HG03457 (cell line): ENCODE measurements around the gene SH3BGRL2.
"Not testable (repeated sequence)": the region's sequence is repeated elsewhere in the genome, so short reads cannot be mapped to it uniquely, and the experiment has no call there.

Source experiments
- ATAC-seq: cut with Tn5 transposase; IDR thresholded peaks from one replicate; pipeline ENCODE4 v1.9.1; 2021; ENCODE audit warnings: moderate number of reproducible peaks; ENCODE audit not compliant: unreplicated experiment

SH3BGRL2 gene

GRCh38 chr6:79735183-79735582, 104.1 kb downstream of the SH3BGRL2 start:
- ATAC-seq: no peak

DNA sequence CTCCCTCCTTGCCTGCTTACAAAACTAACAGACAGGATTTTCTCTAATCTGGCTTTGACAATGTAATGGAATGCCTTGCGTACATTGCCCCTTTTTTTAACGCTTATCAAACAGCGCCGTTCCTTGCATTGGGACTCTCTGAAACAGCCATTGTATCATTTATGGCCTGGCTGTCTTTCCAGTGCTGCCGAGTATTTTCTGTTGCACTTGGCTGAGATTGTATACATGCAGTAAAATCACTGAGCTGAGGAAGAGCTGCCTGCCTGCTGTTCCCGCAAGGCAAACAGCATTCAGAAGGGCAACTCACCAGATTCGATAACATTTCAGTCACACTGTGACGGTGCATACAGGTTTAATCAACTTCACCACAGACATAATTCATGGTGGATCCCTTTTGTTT, 106.0 kb downstream of the SH3BGRL2 start:
- ATAC-seq: no peak

DNA sequence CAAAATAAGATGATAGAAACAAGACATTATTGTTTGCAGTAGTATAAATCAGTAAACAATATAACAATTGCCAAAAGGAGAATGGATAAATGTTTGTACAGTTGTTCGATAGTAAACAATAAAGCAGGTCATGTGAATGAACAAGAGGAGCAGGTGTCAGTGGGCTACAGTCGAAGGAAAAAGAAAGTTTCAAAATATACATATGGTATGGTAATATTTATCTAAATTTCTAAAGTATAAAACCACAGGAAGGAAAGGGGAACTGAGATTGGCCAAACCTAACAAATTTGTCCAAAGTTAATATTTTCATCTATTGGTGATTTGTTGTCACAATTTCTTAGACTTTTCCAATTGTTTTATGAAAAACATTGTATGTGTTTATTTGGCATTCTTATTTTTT, 110.9 kb downstream of the SH3BGRL2 start:
- ATAC-seq: no peak

GRCh38 chr6:79745282-79745681, 114.2 kb downstream of the SH3BGRL2 start:
- ATAC-seq: not testable (repeated sequence)

DNA sequence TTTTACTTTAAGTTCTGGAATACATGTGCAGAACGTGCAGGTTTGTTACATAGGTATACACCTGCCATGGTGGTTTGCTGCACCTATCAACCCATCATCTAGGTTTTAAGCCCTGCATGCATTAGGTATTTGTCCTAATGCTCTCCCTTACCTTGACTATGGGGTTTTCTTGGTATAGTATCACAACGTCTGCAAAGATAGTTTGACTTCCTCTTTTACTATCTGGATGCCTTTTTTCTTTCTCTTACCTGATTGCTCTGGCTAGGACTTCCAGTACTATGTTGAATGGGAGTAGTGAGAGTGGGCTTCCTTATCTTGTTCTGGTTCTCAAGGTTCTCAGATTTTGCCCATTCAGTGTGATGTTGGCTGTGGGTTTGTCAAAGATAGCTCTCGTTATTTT, 115.2 kb downstream of the SH3BGRL2 start:
- ATAC-seq: not testable (repeated sequence)

- ATAC-seq: no peak
Observed at GRCh38 chr6:79750806-79751205, 119.7 kb downstream of the SH3BGRL2 start.
